ENCODE results near the gene XYLT1.

Gene XYLT1

GRCh38 chr16:17357307-17358062 lies 113.3 kb downstream of the XYLT1 start:
- peak overlapping the region in 1 of 3 experiments; percentile 35 for H3K27ac Mint-ChIP-seq
- H3K36me3 Mint-ChIP-seq (ENCODE audit: low read depth) = no peaks in the 10 kb centered on the region
- no peak overlapping the region for H3K4me3 Mint-ChIP-seq
- H3K4me1 Mint-ChIP-seq = peaks cover 68% of the 10 kb centered on the region
- no peaks in the 10 kb centered on the region for H3K27me3 Mint-ChIP-seq (ENCODE audit: low read depth)
- H3K9me3 Mint-ChIP-seq = no peaks in the 10 kb centered on the region
- no peak for TF ChIP-seq CTCF (IDR thresholded peaks at IDR 0.05; ENCODE audit: unreplicated experiment in 3 of 3)

DNA sequence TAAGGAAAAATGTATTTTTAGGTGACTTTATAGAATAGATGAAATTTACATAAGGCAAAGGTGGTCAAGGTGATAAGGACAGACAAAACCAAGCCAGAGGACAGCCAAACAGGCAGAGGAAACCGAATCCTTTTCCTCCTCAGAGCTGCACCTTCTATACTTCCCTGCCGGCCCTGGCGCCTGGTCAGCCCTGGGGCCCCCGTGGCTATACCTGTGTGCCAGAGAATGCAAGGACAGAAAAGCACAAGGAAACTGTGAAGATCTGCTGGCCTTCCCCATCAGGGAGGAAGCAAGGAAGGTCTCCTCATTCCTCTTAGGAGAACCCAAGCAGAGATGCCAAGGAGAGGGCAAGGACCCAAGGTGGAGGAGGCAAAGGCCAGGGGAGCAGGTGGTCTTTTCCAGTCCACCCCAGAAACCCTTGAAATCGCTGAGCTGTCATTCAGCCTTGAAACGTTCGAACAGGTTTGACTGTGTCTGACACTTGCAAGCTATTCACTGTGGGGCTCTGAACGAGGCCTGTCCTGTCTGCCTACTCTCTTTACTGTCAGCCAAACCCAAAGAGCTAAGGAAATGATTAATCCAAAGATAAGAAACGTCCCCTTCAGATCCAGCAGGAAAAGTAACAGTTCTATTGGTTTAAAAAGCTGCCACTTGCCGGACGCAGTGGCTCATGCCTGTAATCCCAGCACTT lies 114.4 kb downstream of the XYLT1 start:
- no peak overlapping the region for H3K4me3 Mint-ChIP-seq
- H3K27me3 Mint-ChIP-seq (ENCODE audit: low read depth) = peaks cover 5% of the 10 kb centered on the region
- no peak for TF ChIP-seq CTCF (IDR thresholded peaks at IDR 0.05; ENCODE audit: unreplicated experiment in 3 of 3)
- H3K27ac Mint-ChIP-seq = peak overlapping the region in 1 of 3 experiments; percentile 42
- H3K36me3 Mint-ChIP-seq (ENCODE audit: low read depth) = no peaks in the 10 kb centered on the region
- H3K9me3 Mint-ChIP-seq = no peaks in the 10 kb centered on the region
- peaks cover 74% of the 10 kb centered on the region for H3K4me1 Mint-ChIP-seq

- peaks cover 75% of the 10 kb centered on the region for H3K4me1 Mint-ChIP-seq
- no peak overlapping the region for H3K27ac Mint-ChIP-seq
- peaks cover 10% of the 10 kb centered on the region for H3K27me3 Mint-ChIP-seq (ENCODE audit: low read depth)
- TF ChIP-seq CTCF (IDR thresholded peaks at IDR 0.05; ENCODE audit: unreplicated experiment in 3 of 3) = no peak
- no peak overlapping the region for H3K4me3 Mint-ChIP-seq
- no peaks in the 10 kb centered on the region for H3K36me3 Mint-ChIP-seq (ENCODE audit: low read depth)
- no peaks in the 10 kb centered on the region for H3K9me3 Mint-ChIP-seq
Observed at GRCh38 chr16:17354685-17355084, 116.1 kb downstream of the XYLT1 start.

DNA sequence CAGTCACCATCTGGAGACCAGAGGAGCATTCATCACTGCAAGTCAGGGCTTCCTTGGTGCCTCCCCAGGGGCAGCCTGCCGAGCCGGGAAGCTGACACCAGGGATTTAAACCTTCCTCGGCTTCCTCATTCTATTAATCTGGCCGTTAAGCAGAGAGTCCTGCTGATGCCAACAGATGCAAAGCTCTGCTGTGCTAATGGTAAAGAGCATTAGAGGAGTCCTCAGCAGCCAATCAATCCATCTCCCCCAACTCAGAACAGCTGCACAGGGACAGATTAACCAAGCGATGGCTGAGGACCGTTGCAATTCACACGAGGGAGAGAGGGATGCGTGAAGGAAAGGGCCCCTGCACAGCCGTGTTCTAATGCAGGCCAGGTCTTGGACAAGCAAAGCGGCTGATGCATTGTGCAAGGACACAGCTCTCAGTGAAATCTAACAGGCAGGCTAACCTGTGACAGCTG lies 116.6 kb downstream of the XYLT1 start:
- H3K4me3 Mint-ChIP-seq = no peak overlapping the region
- H3K27me3 Mint-ChIP-seq (ENCODE audit: low read depth) = peaks cover 10% of the 10 kb centered on the region
- no peaks in the 10 kb centered on the region for H3K9me3 Mint-ChIP-seq
- H3K27ac Mint-ChIP-seq = peak overlapping the region in 1 of 3 experiments; percentile 11
- TF ChIP-seq CTCF (IDR thresholded peaks at IDR 0.05; ENCODE audit: unreplicated experiment in 3 of 3) = no peak
- H3K36me3 Mint-ChIP-seq (ENCODE audit: low read depth) = no peaks in the 10 kb centered on the region
- H3K4me1 Mint-ChIP-seq = peaks cover 70% of the 10 kb centered on the region

DNA sequence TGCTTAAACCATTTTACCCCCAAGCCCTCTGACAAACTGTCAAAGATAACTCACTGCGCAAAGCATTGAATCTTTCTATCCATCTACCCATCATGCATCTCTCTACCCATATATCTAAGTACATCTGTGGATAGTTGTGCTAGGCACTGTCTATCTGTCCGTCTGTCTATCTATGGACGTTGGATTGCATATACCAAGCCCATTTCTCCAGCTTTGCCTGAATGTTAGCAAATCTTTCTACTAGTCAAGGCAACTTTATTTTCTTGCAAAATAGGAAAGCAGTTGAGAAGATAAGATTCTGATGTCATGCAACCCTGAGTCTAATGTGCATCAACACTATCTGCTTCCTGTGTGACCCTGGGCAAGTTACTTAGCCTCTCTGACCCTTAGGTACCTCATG lies 117.2 kb downstream of the XYLT1 start:
- H3K4me1 Mint-ChIP-seq = peaks cover 69% of the 10 kb centered on the region
- peaks cover 15% of the 10 kb centered on the region for H3K27me3 Mint-ChIP-seq (ENCODE audit: low read depth)
- H3K36me3 Mint-ChIP-seq (ENCODE audit: low read depth) = no peaks in the 10 kb centered on the region
- H3K9me3 Mint-ChIP-seq = no peaks in the 10 kb centered on the region
- H3K4me3 Mint-ChIP-seq = no peak overlapping the region
- TF ChIP-seq CTCF (IDR thresholded peaks at IDR 0.05; ENCODE audit: unreplicated experiment in 3 of 3) = no peak
- H3K27ac Mint-ChIP-seq = no peak overlapping the region

Measured in nephron (organoid).